ENCODE data around the gene CHD6. TPM values are rescaled to one million over a fixed set of nuclear protein-coding genes. Genes with fewer than 3 reads are reported as not detected.

CHD6 gene
- total RNA-seq, 2 experiments from 2014 or later = 26.9 to 45.7 TPM

GRCh38 chr20:41598719-41599118 lies 19.5 kb downstream of the CHD6 start:
- POLR2A ChIA-PET = interaction anchor here (0.6 kb wide), 1 partner anchor 609 kb away, joined by 7 read pairs; no protein-coding TSS in a partner anchor

GRCh38 chr20:41594514-41595322 lies 23.5 kb downstream of the CHD6 start:
- no peak overlapping the region for H2AFZ ChIP-seq (ENCODE audit: low read length)
- H3K4me3 ChIP-seq (ENCODE audit: low read depth, low read length, poor library complexity, severe bottlenecking) = no peak overlapping the region
- TF ChIP-seq EZH2phosphoT487 (IDR thresholded peaks at IDR 0.05; ENCODE audit: borderline replicate concordance, low read depth, low read length) (no peak), CTCF (conservative IDR thresholded peaks at IDR 0.05; ENCODE audit: low read length) (no peak)
- no peak for DNase-seq (ENCODE audit: low spot score)
- no peak overlapping the region for H3K27ac ChIP-seq (ENCODE audit: low read depth, low read length, poor library complexity, severe bottlenecking)
- ChIA-PET CTCF (ENCODE audit: unreplicated experiment) (no interaction called here), POLR2A (no interaction called here)
- H3K9me2 ChIP-seq (ENCODE audit: insufficient read depth, low read length) = no peaks in the 10 kb centered on the region
- no peaks in the 10 kb centered on the region for H3K4me1 ChIP-seq (ENCODE audit: insufficient read depth, low read length, poor library complexity, severe bottlenecking)
- intact Hi-C loops (cut with micrococcal nuclease; ENCODE audit: unreplicated experiment) = no loop called here
- BruUV-seq (replicated peaks) = no TSS peak
- peaks cover 48% of the 10 kb centered on the region for H3K9me3 ChIP-seq (ENCODE audit: low read length)
- H4K20me1 ChIP-seq (ENCODE audit: insufficient read depth, low read length) = no peaks in the 10 kb centered on the region
- H3K79me2 ChIP-seq (ENCODE audit: insufficient read depth, low read depth, low read length) = no peaks in the 10 kb centered on the region; the same call in none of the 2 replicates
- no peak overlapping the region for H3K4me2 ChIP-seq (ENCODE audit: low read length)
- peaks cover 9% of the 10 kb centered on the region for H3K36me3 ChIP-seq (ENCODE audit: insufficient read depth, low read length)

More at GRCh38 chr20:41598719-41599118, 19.5 kb downstream of the CHD6 start:
- Histone ChIP-seq H3K4me3 (ENCODE audit: low read depth, low read length, poor library complexity, severe bottlenecking) (no peak overlapping the region), H2AFZ (ENCODE audit: low read length) (no peak overlapping the region), H3K36me3 (ENCODE audit: insufficient read depth, low read length) (peaks cover 10% of the 10 kb centered on the region), H3K4me2 (ENCODE audit: low read length) (no peak overlapping the region), H3K79me2 (ENCODE audit: insufficient read depth, low read depth, low read length) (peaks cover 19% of the 10 kb centered on the region; the same call in 1 of the 2 replicates), H3K9me2 (ENCODE audit: insufficient read depth, low read length) (no peaks in the 10 kb centered on the region), H3K4me1 (ENCODE audit: insufficient read depth, low read length, poor library complexity, severe bottlenecking) (no peaks in the 10 kb centered on the region), H3K27ac (ENCODE audit: low read depth, low read length, poor library complexity, severe bottlenecking) (no peak overlapping the region), H4K20me1 (ENCODE audit: insufficient read depth, low read length) (no peaks in the 10 kb centered on the region), H3K9me3 (ENCODE audit: low read length) (peaks cover 70% of the 10 kb centered on the region)
- DNase-seq (ENCODE audit: low spot score) = no peak
- BruUV-seq (replicated peaks) = no TSS peak
- CTCF ChIA-PET (ENCODE audit: unreplicated experiment) = no interaction called here
- TF ChIP-seq CTCF (conservative IDR thresholded peaks at IDR 0.05; ENCODE audit: low read length) (no peak), EZH2phosphoT487 (IDR thresholded peaks at IDR 0.05; ENCODE audit: borderline replicate concordance, low read depth, low read length) (no peak)
- intact Hi-C loops (cut with micrococcal nuclease; ENCODE audit: unreplicated experiment) = no loop called here

All from OCI-LY7 (cell line).